HG03159 (cell line): ENCODE measurements around the gene FAM219B.
"Not testable (repeated sequence)": the region's sequence is repeated elsewhere in the genome, so short reads cannot be mapped to it uniquely, and the experiment has no call there.

Source experiments
- ATAC-seq: cut with Tn5 transposase; IDR thresholded peaks from one replicate; pipeline ENCODE4 v1.9.1; 2021; ENCODE audit warnings: mild to moderate bottlenecking, moderate library complexity; ENCODE audit not compliant: unreplicated experiment

Gene FAM219B

GRCh38 chr15:74904190-74904805 is 2.4 kb downstream of the FAM219B start:
- ATAC-seq: no peak

DNA sequence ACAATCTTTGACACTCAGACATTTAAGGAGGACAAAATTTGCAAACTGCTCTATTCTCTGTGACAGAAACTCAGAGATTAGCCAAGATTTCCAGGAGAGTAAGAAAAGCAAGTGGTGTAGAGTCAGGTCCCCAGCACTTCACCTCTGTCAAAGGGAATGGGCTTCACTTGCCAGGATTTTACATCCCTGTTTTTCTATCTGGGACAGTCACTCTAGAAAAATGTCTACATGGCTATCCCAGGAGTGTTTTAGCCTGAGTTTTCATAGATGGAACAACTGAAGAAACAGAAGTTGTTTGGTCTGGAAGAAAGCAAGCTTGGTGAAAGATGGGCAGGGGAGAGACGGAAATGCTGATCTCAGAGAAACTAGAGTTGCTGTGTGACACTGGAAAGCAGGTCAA is 3.0 kb downstream of the FAM219B start:
- ATAC-seq: no peak

DNA sequence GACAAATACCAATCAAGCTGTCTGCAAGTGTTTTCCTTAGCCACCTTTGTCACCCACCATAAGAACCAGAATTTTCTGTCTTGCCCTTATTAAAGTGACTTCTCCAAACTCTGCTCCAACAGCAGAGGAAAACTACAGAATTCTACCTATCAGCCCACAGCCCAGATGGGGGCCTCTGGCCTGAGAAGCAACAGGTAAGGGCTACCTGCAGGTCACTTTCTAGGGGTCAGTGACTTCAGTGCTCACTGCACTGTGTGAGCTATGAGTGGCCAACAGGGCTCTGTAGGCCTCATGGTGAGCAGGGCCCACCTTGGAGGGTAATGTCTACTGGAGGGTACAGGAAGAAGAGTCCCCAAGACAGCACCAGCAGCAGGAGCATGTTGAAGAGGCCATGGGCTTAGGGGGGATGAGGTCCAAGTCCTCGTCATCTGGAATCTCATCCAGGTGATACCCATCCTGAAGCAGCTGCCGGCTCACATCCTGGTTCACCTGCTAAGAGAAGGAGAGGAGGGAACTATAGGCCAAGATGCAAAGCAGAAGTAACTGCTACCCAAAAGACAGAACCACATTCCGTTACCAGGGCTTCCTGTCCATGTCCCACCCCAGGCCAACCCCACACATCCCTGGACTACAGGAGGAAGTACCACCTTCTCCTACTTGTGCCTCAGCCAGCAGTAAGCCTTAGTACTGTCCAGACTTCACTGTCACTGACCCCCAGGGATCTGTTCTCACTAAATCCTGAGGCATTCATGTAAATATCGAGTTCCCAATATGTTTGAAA is 4.2 kb downstream of the FAM219B start:
- no peak for ATAC-seq

GRCh38 chr15:74901612-74902063 is 5.0 kb downstream of the FAM219B start:
- ATAC-seq: no peak

DNA sequence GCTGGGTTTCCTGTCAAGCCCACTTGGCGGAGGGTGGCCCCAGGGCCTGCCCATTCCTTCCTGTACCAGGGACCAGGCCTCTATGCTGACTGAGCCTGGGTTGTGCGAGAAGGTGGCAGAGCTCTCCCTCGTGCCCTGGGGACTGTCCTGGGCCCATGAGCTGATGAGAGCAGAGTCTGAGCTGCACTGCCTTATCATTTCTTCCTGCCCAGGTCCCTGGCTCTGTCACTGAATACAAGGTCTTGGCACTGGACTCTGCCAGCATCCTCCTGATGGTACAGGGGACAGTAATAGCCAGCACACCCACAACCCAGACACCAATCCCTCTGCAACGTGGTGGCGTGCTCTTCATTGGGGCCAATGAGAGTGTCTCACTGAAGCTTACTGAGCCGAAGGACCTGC is 9.3 kb downstream of the FAM219B start:
- ATAC-seq: no peak

GRCh38 chr15:74896316-74896715 is 10.3 kb downstream of the FAM219B start:
- ATAC-seq: no peak

DNA sequence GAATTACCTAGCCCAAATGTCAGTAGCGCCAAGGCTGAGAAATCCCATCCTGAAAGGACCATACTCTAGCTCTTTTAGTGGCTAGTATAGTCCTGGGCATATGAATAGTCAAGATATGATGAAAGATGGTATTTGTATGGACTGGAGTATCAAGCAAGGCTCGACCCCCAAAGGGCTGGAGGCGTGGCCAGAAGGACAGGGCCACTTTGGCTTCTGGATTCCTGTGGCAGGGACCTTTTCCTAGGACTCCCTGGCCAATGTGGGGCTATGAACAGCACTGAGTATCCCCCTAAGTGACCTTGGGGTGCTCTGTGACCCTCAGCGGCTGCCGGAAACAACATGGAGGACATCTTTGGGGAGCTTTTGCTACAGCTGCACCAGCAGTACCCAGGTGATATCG is 10.8 kb downstream of the FAM219B start:
- no peak for ATAC-seq

GRCh38 chr15:74894383-74894782 is 12.3 kb downstream of the FAM219B start:
- ATAC-seq: not testable (repeated sequence)

DNA sequence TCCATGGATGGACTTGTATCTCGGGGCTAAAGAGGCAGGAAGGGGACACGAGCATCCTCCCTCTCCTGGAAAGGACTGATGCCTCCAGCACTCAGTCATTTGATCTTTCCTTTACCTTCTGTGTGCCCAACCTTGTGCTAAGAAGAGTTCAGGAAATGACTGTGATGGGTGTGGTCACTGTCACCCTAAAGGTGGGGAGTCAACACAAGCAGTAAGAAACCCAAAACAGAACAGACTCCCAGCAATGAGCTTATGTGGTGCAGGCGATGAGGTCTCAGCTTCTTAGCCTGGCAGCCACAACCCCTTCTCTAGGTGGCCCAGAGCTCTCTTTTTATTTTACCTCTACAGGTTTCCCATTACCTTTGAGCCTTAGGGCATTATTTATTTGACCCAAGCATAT is 13.0 kb downstream of the FAM219B start:
- ATAC-seq: no peak

- no peak for ATAC-seq
Measured at GRCh38 chr15:74892931-74893330, 13.7 kb downstream of the FAM219B start.

DNA sequence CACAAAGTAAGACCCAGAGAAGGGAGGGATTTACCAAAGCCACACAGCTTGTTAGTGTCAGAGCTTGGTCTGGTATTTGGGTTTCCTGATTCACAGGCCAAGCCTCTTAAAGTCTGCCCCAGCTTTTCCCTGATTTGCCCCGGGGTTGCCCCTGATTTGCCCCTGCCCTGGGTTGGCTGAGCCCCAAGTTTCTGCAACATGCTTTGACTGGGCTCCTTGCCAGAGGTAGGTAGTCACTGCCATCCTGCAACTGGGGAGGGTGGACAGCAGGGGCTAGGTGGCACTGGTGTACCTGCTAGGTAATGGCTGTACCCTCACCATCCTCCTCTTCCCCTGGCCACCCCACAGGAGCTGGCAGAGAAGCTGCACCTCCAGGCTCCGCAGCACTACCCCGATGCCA is 14.3 kb downstream of the FAM219B start:
- no peak for ATAC-seq

- ATAC-seq: no peak
Measured at GRCh38 chr15:74891469-74891868, 15.2 kb downstream of the FAM219B start.

DNA sequence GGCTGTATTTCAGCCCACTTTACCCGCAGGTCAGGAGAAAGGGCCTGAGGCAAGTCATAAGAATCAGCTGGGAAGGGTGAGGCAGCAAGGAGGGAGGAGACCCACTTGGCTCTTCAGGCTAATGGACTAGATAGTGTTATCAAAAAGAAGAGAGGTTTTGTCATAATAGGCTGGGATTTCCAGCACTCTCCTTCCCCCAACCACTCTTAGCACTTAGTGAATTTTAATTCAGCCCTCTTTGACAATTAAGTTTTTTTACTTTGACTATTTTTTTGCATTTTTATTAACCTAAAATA is 16.0 kb downstream of the FAM219B start:
- ATAC-seq: no peak

- peak; percentile 89 for ATAC-seq
Measured at GRCh38 chr15:74889883-74890664, 16.6 kb downstream of the FAM219B start, which contains the start of gene MPI. TSS of gene MPI (plus strand) at chr15:74890042. CDS start at chr15:74890074, 32 bp downstream.

GRCh38 chr15:74889390-74889882 is 17.2 kb downstream of the FAM219B start:
- ATAC-seq: peak; percentile 21

DNA sequence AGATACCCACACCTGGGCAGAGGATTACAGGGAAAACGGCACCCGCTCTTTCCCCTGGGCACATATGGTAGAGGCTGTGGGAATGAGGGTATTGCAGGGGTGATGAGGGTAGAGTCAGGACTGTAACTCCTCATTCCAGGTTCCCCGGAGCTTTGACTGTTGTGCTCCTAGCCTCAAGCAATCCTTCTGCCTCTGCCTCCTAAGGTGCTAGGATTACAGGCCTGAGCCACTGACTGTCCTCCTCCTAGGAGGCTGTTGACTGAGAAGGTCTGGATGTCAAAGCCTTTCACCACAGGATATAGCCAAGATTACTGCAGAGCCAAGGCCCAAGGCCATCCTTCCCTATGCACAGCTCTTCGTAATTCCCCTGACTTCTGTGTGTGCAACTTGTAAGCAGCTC is 17.9 kb downstream of the FAM219B start:
- no peak for ATAC-seq

DNA sequence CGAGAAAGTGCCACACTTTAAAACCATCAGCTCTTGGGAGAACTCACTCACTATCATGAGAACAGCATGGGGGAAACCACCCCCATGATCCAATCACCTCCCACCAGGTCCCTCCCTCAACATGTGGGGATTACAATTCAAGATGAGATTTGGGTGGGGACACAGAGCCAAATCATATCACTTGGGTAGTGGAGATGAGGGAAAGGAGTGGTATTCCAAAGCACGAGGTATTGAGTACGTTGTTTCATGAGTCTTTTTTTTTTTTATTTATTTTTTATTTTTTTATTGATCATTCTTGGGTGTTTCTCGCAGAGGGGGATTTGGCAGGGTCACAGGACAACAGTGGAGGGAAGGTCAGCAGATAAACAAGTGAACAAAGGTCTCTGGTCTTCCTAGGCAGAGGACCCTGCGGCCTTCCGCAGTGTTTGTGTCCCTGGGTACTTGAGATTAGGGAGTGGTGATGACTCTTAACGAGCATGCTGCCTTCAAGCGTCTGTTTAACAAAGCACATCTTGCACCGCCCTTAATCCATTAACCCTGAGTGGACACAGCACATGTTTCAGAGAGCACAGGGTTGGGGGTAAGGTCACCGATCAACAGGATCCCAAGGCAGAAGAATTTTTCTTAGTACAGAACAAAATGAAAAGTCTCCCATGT is 19.0 kb downstream of the FAM219B start:
- not testable (repeated sequence) for ATAC-seq

DNA sequence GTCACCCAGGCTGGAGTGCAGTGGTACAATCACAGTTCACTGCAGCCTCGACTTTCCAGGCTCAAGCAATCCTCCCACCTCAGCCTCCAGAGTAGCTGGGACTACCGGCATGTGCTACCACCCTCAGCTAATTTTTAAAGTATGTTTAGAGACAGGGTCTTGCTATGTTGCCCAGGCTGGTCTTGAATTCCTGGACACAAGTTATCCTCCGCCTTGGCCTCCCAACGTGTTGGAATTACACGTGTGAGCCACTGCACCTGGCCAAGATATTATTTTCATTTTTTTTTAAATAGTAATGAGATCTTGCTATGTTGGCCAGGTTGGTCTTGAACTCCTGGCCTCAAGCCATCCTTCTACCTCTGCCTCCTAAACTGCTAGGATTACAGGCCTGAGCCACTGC is 21.2 kb downstream of the FAM219B start:
- no peak for ATAC-seq

- ATAC-seq: no peak
Measured at GRCh38 chr15:74884428-74885223, 22.0 kb downstream of the FAM219B start.

- no peak for ATAC-seq
Measured at GRCh38 chr15:74882528-74882927, 24.1 kb downstream of the FAM219B start.
